HepG2 (cell line): ENCODE results near the gene VAMP5. TPM values are rescaled to one million over a fixed set of nuclear protein-coding genes. Genes with fewer than 3 reads are reported as not detected.

Experiments
- ATF4 ChIP-seq, 2 experiments: fragments of 450-650 bp in 1 of 2; sonication (generic) in 1 of 2; formaldehyde crosslinking; IDR thresholded peaks; 2 replicates each; pipeline versions ENCODE4 v1.5.0 to v1.8.0; 2020 to 2022; ENCODE audit warnings: mild to moderate bottlenecking in 1 of 2, missing genetic modification reagents in 1 of 2
- EP300 ChIP-seq, 3 experiments: sonication (generic) in 1 of 3; formaldehyde crosslinking in 1 of 3; IDR thresholded peaks; 2 replicates each; pipeline versions ENCODE4 v1.5.1 to v1.6.1; 2011 to 2020; ENCODE audit warnings: low read depth in 2 of 3, low read length in 2 of 3, borderline replicate concordance in 1 of 3, improper control_type of control experiment in 1 of 3, mild to moderate bottlenecking in 1 of 3, missing genetic modification reagents in 1 of 3, moderate library complexity in 1 of 3
- FOSL2 ChIP-seq: sonication (generic); formaldehyde crosslinking; IDR thresholded peaks from 2 replicates; pipeline ENCODE4 v1.4.0; 2020; ENCODE audit warnings: missing genetic modification reagents
- GATA4 ChIP-seq: sonication (generic); IDR thresholded peaks from 2 replicates; pipeline ENCODE4 v1.6.1; 2016; ENCODE audit warnings: antibody characterized with exemption, low read depth, borderline replicate concordance
- MED13 ChIP-seq: sonication (generic); formaldehyde crosslinking; IDR thresholded peaks from 2 replicates; pipeline ENCODE4 v1.5.0; 2020; ENCODE audit warnings: missing genetic modification reagents
- MLXIP ChIP-seq: sonication (generic); formaldehyde crosslinking; IDR thresholded peaks from 2 replicates; pipeline ENCODE4 v1.9.0; 2021; ENCODE audit warnings: missing genetic modification reagents, borderline replicate concordance
- PRDM10 ChIP-seq: sonication (generic); formaldehyde crosslinking; IDR thresholded peaks from 2 replicates; pipeline ENCODE4 v1.4.0; 2020; ENCODE audit warnings: low read depth, missing genetic modification reagents
- TMF1 ChIP-seq: sonication (generic); formaldehyde crosslinking; IDR thresholded peaks from 2 replicates; pipeline ENCODE4 v1.8.1; 2022; ENCODE audit warnings: low read depth, missing genetic modification reagents
- U2AF1 ChIP-seq: fragments of 200-400 bp; formaldehyde crosslinking; optimal IDR thresholded peaks from 2 replicates; pipeline ENCODE3; 2017; ENCODE audit warnings: mild to moderate bottlenecking, low read depth, low read length
- ZNF143 ChIP-seq: sonication (generic); formaldehyde crosslinking; IDR thresholded peaks from 2 replicates; pipeline ENCODE4 v1.4.0; 2020; ENCODE audit warnings: missing genetic modification reagents
- ZNF260 ChIP-seq: sonication (generic); formaldehyde crosslinking; IDR thresholded peaks from 2 replicates; pipeline ENCODE4 v1.4.0; 2020; ENCODE audit warnings: missing genetic modification reagents, low read depth, mild to moderate bottlenecking, borderline replicate concordance
- ZNF3 ChIP-seq: IDR thresholded peaks from 2 replicates; pipeline ENCODE4 v1.7.0; 2017; ENCODE audit warnings: inconsistent platforms
- ZNF607 ChIP-seq: sonication (generic); formaldehyde crosslinking; IDR thresholded peaks from 2 replicates; pipeline ENCODE4 v1.5.1; 2020; ENCODE audit warnings: missing genetic modification reagents, mild to moderate bottlenecking, borderline replicate concordance
- ZNF713 ChIP-seq: sonication (generic); formaldehyde crosslinking; IDR thresholded peaks from 2 replicates; pipeline ENCODE4 v1.4.0; 2020; ENCODE audit warnings: mild to moderate bottlenecking, missing genetic modification reagents
- polyA plus RNA-seq, 8 experiments: library from polyadenylated mRNA; depleted of rRNA in 3 of 8; stranded (reverse) in 7 of 8; unstranded in 1 of 8; fragments of >200 nt; fragmentation: Illumina TruSeq in 4 of 8; extraction: Trizol in 4 of 8; gene quantifications; 2 replicates each; pipeline versions ENCODE4 v1.2.1 to v1.2.3, GENCODE V29; 2011 to 2016; ENCODE audit warnings: low read depth in 4 of 8, missing spikeins in 1 of 8, mixed read lengths in 1 of 8; ENCODE audit not compliant: insufficient read depth in 1 of 8
- total RNA-seq, 5 experiments: library from RNA; depleted of rRNA; stranded (reverse); fragments of >200 nt; fragmentation: Illumina TruSeq; extraction: Trizol; gene quantifications; 2 replicates each; pipeline ENCODE4 v1.2.3, GENCODE V29; 2016; ENCODE audit warnings: low read depth in 1 of 5

The VAMP5 gene
- total and polyA plus RNA-seq, 2 of the 13 experiments (the other 11 are each of a cell fraction or from before 2014, with no cell fraction given) = 7.2 to 56.7 TPM

- no peak for TF ChIP-seq ZNF260 (CRISPR knock-in tag)
- peak; percentile 50; the same call in 1 of the 2 replicates for TF ChIP-seq MED13 (CRISPR knock-in tag)
- TF ChIP-seq GATA4 = peak; percentile 16; the same call in 1 of the 2 replicates
- TF ChIP-seq ZNF143 = peak; percentile 79
- no peak for TF ChIP-seq TMF1
- peak; percentile 58 for TF ChIP-seq ZNF3 (CRISPR knock-in tag)
- peak; percentile 99 for TF ChIP-seq FOSL2 (CRISPR knock-in tag)
- 0 out of 2 replicates have a peak, but pooled peaks have one; percentile 5 for TF ChIP-seq ZNF713
- TF ChIP-seq ATF4 (CRISPR knock-in tag; IDR thresholded peaks at IDR 0.05) = peak in 1 of 2 experiments; percentile 76; a peak in 2 of 4 replicates
- TF ChIP-seq MLXIP (CRISPR knock-in tag) = no peak
- TF ChIP-seq U2AF1 = peak; percentile 88
- peak; percentile 59 for TF ChIP-seq ZNF607 (CRISPR knock-in tag)
- TF ChIP-seq EP300 (IDR thresholded peaks at IDR 0.05; ENCODE audit: low read depth in 2 of 2, low read length in 2 of 2) = peak in 1 of 2 experiments; percentile 82; a peak in 2 of 4 replicates
- peak; percentile 74 for TF ChIP-seq EP300 (CRISPR knock-in tag; IDR thresholded peaks at IDR 0.05; ENCODE audit: borderline replicate concordance)
- peak; percentile 98 for TF ChIP-seq PRDM10 (CRISPR knock-in tag)
These were observed 888 bp downstream of the VAMP5 start (continued) for GRCh38 chr2:85584857-85585780.
